ENCODE results near the gene SPAG5.

SPAG5 gene

DNA sequence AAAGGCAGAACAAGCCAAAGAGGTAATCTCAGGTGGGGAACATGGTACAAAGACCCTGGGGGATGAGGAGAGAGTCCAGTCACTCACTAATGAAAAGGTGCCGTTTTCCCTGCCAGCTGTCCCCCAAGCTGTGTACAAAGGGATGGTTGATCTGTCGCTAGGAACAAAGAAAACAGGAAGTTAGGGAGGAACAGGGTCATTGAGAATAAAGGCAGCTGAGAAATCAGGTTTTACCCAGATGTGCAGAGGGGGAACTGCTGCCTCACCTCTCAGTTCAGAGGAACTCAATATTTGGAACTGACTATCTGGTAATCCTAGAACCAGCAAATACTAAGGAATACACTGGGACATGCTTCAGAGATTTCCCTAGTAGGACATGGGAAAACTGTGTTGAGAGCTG lies 13.7 kb upstream of the SPAG5 start:
- DNase-seq: peak; percentile 3

GRCh38 chr17:28610376-28610775 lies 11.6 kb upstream of the SPAG5 start:
- peak; percentile 27 for DNase-seq

GRCh38 chr17:28604031-28604430 lies 5.2 kb upstream of the SPAG5 start:
- DNase-seq: peak; percentile 4

DNA sequence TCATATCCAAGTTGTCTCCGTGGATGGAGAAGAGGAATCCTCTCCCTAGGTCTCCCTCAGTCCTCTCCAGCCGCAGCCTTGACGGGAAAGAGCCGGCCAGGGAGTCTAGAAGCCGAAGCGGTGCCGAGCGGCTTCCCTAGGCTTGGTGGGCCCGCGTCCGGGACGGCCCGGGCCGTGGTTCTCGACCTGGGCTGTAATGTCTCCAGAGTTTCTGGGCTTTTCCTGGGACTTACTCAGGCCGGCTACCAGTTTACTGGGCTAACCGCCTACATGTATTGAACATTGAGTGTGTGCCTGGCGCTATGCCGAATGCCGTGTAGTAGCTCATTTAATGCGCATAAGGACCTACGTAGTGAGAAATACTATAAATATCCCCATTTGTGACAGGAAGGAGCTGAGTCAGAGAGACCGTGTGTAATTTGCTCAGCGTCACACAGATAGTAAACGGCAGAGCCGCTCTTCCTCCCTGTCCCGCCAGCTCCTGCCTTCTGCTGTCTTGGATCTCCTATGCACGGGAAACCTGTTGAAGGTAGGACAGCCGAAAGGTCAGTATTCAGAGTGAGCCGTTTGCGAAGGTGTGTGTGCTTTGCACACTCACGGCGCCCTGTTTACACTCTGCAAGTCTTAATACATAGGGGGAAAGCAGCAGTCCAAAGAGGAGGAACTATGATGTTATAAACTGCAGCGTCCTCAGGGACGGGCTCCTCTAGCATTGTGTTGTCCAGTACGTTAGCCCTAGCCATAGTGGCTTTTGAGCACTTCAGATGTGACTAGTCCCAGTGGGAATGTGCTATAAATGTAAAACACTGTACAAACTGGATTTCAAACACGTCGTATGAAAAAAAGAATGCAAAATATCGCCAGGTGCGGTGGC lies 723 bp upstream of the SPAG5 start:
- DNase-seq: peak; percentile 88

DNA sequence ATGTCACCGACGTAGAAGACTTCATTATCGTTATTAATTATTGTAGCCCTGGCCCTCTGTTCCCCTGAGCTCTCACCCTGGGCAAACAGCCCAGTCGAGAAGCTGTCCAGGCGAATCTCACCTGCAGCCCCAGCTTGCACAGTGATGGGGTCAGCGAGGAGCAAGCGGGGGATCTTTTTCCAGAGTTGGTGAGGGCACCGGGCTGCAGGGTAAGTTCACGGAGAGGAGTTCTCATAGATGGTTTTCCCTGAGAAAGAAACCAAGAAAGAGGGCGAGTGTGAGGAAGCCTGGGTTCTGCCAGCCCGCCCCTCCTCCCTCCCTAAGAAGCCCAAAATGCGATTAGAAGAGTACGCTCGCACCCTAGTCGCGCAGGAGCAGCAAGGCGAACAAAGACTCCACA lies 436 bp downstream of the SPAG5 start:
- DNase-seq: peak; percentile 64

GRCh38 chr17:28597606-28598383 lies 1.0 kb downstream of the SPAG5 start:
- DNase-seq: no peak

GRCh38 chr17:28592260-28592659 lies 6.6 kb downstream of the SPAG5 start:
- DNase-seq: peak; percentile 24

DNA sequence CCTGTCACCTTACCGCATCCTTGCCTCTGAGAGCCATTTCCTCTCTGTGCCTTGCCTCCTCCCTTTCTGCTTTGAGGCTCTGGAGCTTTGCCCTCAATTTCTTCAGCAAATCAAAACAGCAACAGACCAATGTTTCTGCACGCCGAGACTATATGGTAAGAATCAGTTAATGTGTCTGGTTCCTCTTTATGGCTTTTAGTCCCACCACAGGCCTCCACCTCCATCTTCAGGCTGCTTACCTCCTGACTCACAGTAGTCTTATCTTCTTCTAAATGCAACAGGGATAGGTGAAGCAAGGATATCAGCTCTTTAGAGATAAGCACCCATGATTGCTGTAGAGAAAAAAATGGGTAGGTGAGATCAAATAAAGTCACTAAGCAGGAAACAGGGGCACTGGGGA lies 13.0 kb downstream of the SPAG5 start:
- peak; percentile 6 for DNase-seq

GRCh38 chr17:28584434-28584833 lies 14.4 kb downstream of the SPAG5 start:
- DNase-seq: no peak

DNA sequence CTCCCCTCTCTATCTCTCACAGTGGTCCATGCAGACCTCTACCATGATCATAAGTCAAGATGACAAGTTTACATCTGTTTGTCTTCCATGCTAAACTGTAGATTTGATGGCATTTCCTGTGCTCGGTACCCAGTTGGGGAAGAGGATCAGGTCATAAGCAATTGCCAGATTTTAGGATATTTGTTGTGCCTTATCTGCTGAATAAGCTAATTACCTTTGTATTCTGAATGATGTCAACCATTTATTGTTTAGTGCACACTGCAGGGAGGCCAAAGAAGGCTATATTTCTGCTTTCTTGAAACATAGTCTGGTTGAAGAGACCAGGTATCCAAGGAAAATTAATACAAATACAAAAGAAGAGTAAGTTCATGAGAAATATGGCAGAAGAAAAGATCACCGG lies 16.3 kb downstream of the SPAG5 start:
- no peak for DNase-seq

DNA sequence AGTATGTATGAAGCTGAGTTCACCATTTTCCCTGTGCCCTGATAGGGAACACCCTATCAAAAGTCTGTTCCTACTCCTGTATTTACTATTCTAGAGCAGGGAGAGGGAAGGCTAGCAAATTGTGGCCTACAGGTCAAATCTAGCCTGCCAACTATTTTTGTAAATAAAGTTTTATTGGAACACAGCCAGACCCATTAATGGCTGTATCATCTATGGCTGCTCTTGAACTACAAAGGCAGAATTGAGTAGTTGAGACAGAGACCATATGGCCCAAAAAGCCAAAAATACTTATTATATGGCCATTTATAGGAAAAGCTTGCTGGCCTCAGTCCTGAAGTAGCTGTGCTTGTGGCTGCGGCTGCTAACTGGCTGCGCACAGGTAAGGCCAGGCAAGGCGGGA lies 17.9 kb downstream of the SPAG5 start:
- DNase-seq: peak; percentile 9

DNA sequence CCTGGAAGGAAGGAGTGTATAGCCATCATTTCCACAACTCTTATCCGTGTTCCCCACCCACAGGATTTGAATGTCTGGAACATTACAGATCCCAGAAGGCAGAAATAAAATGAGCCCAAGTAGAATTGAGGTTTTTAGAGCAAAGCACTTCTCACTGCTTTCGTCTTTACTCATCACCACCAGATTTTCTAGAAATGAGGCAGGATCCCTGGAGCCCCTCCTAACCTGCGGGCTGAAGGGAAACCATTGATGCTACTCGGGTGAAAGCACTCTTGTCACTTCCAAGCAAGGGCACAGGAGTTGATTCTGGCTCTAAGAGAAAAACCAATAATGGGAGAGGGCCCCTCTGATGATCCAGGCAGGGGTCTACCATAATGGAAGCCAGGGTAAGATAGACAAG lies 19.3 kb downstream of the SPAG5 start:
- peak; percentile 60 for DNase-seq

GRCh38 chr17:28578246-28579195 lies 20.3 kb downstream of the SPAG5 start:
- DNase-seq: peak; percentile 57

GRCh38 chr17:28577466-28577824 lies 21.4 kb downstream of the SPAG5 start:
- DNase-seq: no peak

- peak; percentile 99 for DNase-seq
These were observed 21.9 kb downstream of the SPAG5 start, which contains the start of gene ALDOC for GRCh38 chr17:28576758-28577465. ALDOC (minus strand) TSS chr17:28576895; CDS start chr17:28575532, 1,363 bp downstream.

DNA sequence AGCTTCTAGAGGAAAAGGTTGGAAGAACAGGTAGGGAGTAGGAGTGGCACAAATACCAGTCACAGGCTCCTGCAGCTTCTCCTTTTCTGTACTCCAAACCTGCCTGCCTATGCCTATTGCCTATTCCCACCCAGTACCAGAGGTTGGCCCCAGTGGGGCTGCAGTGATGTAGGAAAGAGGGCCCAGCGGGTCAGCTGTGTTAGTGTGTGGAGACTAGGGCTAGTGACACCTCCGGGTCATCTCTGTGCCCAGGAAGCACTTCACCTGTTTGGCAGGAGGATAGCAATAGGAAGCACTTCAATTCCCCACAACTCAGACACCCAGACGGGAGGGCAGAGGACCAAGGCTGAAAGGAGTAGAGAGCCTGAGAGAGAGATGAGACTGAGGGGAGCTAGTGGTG lies 22.8 kb downstream of the SPAG5 start:
- DNase-seq: peak; percentile 57

- peak; percentile 57 for DNase-seq
These were observed 23.6 kb downstream of the SPAG5 start for GRCh38 chr17:28575126-28575795.

GRCh38 chr17:28574526-28574925 lies 24.3 kb downstream of the SPAG5 start:
- peak; percentile 70 for DNase-seq

- peak; percentile 33 for DNase-seq
These were observed 24.8 kb downstream of the SPAG5 start for GRCh38 chr17:28573966-28574480.

- DNase-seq: peak; percentile 59
These were observed 25.3 kb downstream of the SPAG5 start for GRCh38 chr17:28573521-28573920.

DNA sequence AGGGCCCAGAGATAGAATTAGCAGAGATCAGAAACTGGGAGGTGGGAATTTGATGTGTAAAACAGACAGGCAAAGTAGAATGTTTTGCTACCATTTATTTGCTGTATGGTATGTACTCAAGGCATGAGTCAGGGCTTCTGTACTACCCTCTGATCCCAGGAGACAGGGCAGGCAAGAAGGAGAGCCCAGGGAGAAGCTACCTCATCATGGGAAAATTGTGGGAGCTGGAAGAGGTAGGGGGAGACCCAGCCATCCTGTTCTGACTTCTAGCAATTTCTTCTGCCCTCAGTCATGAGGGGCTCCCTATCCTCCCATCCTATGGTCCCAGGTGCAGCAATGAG lies 25.8 kb downstream of the SPAG5 start:
- no peak for DNase-seq

Data from activated effector memory CD4-positive, alpha-beta T cell treated with anti-CD3 and anti-CD28 coated beads, Interleukin-2, amount 50 U/mL, for 16 hours (primary cell).